ENCODE results near the gene WDR59.
A peak's percentile ranks its signal among the peaks of the same experiment; 100 is the strongest.
"Not testable (repeated sequence)": the region's sequence is repeated elsewhere in the genome, so short reads cannot be mapped to it uniquely, and the experiment has no call there.

WDR59 gene

DNA sequence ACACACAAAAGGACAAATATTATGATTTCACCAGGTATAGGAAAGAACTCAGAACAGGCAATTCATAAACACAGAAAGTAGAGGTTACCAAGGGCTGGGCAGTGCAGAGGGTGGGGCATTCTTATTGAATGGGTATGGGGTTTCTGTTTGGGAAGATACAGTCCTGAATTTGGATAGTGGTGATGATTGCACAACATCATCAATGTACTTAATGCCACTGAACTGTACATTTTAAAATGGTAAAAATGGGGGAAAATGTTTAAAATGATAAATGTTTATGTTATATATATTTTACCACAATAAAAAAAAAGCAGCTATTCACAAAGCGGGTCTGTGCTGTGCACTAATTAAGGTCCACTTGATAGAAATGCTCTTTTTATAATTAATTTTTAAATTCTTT lies 137.7 kb downstream of the WDR59 start:
- TF ChIP-seq SPI1 (IDR thresholded peaks at IDR 0.05; ENCODE audit: low read depth, low read length) = no peak
- TF ChIP-seq POLR2AphosphoS5 (IDR thresholded peaks at IDR 0.05; ENCODE audit: low read depth, low read length) = no peak
- TF ChIP-seq POU2F2 (IDR thresholded peaks at IDR 0.05; ENCODE audit: low read depth, low read length) = no peak
- no peak for TF ChIP-seq PAX5 (IDR thresholded peaks at IDR 0.05; ENCODE audit: insufficient read depth, low read length, severe bottlenecking)
- TF ChIP-seq POLR2A (IDR thresholded peaks at IDR 0.05; ENCODE audit: low read depth, low read length) = no peak
- TF ChIP-seq TAF1 (IDR thresholded peaks at IDR 0.05; ENCODE audit: low read depth, low read length) = no peak
- FAIRE-seq (no peak), DNase-seq (ENCODE audit: insufficient read length, low spot score) (no peak)

DNA sequence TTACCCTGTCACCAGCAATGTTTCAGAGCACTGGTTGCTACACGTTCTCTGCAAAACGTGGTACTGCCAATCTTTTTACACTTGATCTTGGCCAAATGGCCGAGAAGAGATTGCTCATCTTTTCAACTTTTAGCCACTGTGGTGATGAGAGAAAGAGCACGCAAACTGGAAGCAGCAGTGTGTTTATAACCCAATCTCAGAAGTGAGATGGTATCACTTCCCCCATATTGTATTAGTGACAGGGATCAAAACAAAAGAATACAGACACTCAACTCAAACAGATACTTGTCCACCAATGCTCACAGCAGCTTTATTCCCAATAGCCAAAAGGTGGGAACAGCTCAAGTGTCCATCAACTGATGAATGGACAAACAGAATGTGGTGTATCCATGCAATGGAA lies 138.2 kb downstream of the WDR59 start:
- DNase-seq (ENCODE audit: insufficient read length, low spot score) (no peak), FAIRE-seq (peak; percentile 47)
- TF ChIP-seq SPI1 (IDR thresholded peaks at IDR 0.05; ENCODE audit: low read depth, low read length) (peak; percentile 83), POU2F2 (IDR thresholded peaks at IDR 0.05; ENCODE audit: low read depth, low read length) (no peak), PAX5 (IDR thresholded peaks at IDR 0.05; ENCODE audit: insufficient read depth, low read length, severe bottlenecking) (no peak)

DNA sequence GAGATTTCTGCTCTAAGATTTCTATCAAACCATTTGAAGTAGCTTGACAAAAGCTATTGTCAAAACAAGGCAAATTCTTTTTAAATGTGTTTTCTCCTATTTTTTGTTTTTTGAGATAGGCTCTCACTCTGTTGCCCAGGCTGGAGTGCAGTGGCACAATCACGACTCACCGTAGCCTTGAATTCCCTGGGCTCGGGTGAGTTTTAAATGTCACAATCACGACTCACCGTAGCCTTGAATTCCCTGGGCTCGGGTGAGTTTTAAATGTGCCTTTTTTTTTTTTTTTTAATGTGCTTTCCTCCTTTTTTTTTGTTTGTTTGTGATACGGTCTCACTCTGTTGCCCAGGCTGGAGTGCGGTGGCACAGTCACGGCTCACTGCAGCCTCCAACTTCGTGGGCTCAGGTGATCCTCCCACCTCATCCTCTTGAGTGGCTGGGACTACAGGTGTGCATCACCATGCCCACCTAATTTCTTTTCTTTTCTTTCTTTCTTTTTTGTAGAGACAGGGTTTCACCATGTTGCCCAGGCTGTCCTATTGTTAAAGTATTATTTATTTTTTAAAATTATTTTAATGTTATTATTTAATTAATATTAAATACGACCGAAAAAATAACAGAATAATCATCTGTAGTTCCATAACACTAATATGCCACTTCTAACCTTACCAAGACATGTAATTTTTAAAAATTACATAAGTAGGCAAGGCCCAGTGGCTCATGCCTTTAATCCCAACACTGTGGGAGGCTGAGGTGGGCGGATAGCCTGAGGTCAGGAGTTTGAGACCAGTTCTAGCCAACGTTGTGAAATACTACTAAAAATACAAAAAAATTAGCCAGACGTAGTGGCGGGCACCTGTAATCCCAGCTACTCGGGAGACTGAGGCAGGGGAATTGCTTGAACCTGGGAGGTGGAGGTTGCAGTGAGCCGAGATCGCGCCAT lies 140.6 kb downstream of the WDR59 start:
- DNase-seq (ENCODE audit: insufficient read length, low spot score) (no peak), FAIRE-seq (no peak)
- TF ChIP-seq POLR2A (IDR thresholded peaks at IDR 0.05; ENCODE audit: low read depth, low read length) (no peak), POLR2AphosphoS5 (IDR thresholded peaks at IDR 0.05; ENCODE audit: low read depth, low read length) (no peak), POU2F2 (IDR thresholded peaks at IDR 0.05; ENCODE audit: low read depth, low read length) (no peak), SPI1 (IDR thresholded peaks at IDR 0.05; ENCODE audit: low read depth, low read length) (no peak), PAX5 (IDR thresholded peaks at IDR 0.05; ENCODE audit: insufficient read depth, low read length, severe bottlenecking) (no peak), TAF1 (IDR thresholded peaks at IDR 0.05; ENCODE audit: low read depth, low read length) (no peak)

DNA sequence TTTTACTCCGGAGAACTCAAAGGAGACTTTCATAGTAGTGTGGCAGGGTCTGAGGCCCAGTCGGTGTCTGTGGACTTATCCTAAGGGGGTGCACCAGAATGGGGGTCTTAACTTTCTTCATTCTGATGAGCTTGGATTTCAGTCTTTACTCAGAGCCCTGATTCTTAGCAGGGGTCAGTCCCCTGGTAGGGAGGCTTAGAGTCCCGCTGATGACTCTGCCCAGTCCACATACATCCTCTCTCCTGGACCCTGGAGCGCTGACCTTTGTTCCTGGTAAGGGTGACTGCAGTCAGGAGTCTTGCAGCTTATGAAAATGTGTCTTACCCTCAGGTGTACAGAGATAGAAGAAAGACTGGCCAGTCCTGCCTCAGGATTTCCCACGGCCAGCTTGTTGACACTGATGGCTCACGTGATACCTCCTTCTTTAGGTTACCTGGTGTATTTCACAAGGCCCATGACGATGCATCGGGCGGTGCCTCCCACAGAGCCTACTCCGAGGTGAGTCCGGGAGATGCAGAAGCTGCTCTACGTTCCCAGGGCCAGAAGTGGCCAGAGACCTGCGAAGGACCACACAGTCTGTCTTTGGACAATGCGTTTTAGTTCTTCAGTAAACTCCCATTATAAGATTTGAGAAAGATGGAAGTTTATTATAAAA lies 141.4 kb downstream of the WDR59 start:
- DNase-seq (ENCODE audit: insufficient read length, low spot score) = not testable (repeated sequence)
- peak; percentile 13 for FAIRE-seq

DNA sequence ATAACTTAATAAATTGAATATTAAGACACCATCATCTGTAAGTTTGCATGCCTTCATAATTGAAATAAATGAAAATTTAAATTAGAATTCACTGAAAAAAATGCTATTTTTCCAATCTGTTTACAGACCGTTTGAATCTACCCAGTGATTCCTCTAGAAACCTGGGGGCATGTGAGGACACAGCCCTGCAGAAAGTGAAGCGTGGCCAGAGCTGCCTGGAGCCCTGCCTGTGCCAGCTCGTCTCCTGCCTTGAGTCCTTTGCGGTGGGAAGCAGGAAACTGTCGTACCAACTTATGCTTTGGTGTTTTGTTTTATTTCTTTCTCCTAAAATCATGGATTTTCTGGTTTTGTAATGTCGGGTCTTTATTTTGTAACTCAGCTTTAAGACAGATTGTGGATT lies 142.5 kb downstream of the WDR59 start:
- no peak for FAIRE-seq

DNA sequence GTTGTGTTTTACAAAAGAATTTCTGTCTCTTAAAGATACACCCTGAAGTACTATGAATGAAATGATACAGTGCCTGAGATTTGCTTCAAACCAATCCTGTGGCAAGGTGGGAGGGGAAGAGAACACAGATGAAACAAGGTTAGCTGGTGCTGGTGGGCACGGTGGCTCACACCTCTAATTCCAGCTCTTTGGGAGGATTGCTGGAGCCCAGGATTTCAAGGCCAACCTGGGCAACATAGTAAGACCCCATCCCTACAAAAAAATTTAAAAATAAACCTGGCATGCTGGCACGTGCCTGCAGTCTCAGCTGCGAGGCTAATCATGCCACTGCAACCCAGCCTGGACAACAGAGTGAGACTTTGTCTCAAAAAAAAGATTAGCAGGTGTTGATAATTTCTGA lies 143.0 kb downstream of the WDR59 start:
- DNase-seq (ENCODE audit: insufficient read length, low spot score) = no peak
- TF ChIP-seq TAF1 (IDR thresholded peaks at IDR 0.05; ENCODE audit: low read depth, low read length) (no peak), POLR2A (IDR thresholded peaks at IDR 0.05; ENCODE audit: low read depth, low read length) (no peak), POLR2AphosphoS5 (IDR thresholded peaks at IDR 0.05; ENCODE audit: low read depth, low read length) (no peak), POU2F2 (IDR thresholded peaks at IDR 0.05; ENCODE audit: low read depth, low read length) (no peak), PAX5 (IDR thresholded peaks at IDR 0.05; ENCODE audit: insufficient read depth, low read length, severe bottlenecking) (no peak), SPI1 (IDR thresholded peaks at IDR 0.05; ENCODE audit: low read depth, low read length) (no peak)

More for the DNA sequence above, 142.5 kb downstream of the WDR59 start:
- TF ChIP-seq POU2F2 (IDR thresholded peaks at IDR 0.05; ENCODE audit: low read depth, low read length) (no peak), PAX5 (IDR thresholded peaks at IDR 0.05; ENCODE audit: insufficient read depth, low read length, severe bottlenecking) (no peak), TAF1 (IDR thresholded peaks at IDR 0.05; ENCODE audit: low read depth, low read length) (no peak), POLR2AphosphoS5 (IDR thresholded peaks at IDR 0.05; ENCODE audit: low read depth, low read length) (no peak), POLR2A (IDR thresholded peaks at IDR 0.05; ENCODE audit: low read depth, low read length) (no peak), SPI1 (IDR thresholded peaks at IDR 0.05; ENCODE audit: low read depth, low read length) (no peak)
- no peak for DNase-seq (ENCODE audit: insufficient read length, low spot score)

DNA sequence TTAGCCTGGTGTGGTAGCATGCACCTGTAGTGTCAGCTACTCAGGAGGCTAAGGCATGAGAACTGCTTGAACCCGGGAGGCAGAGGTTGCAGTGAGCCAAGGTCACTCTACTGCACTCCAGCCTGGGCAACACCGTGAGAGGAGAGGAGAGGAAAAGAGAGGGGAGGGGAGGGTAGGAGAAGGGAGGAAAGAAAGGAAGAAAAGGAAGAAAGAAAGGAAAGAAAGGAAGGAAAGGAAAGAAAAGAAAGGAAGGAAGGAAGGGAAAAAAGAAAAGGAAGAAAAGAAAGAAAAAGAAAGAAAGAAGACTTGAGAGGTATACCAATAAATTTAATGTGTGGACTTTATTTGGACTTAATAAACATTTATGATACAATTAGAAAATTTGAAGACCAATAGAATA lies 143.5 kb downstream of the WDR59 start:
- TF ChIP-seq PAX5 (IDR thresholded peaks at IDR 0.05; ENCODE audit: insufficient read depth, low read length, severe bottlenecking) (no peak), SPI1 (IDR thresholded peaks at IDR 0.05; ENCODE audit: low read depth, low read length) (no peak), POU2F2 (IDR thresholded peaks at IDR 0.05; ENCODE audit: low read depth, low read length) (no peak), TAF1 (IDR thresholded peaks at IDR 0.05; ENCODE audit: low read depth, low read length) (no peak), POLR2AphosphoS5 (IDR thresholded peaks at IDR 0.05; ENCODE audit: low read depth, low read length) (no peak), POLR2A (IDR thresholded peaks at IDR 0.05; ENCODE audit: low read depth, low read length) (no peak)
- DNase-seq (ENCODE audit: insufficient read length, low spot score) = no peak
- FAIRE-seq = no peak

More for the DNA sequence above, 143.0 kb downstream of the WDR59 start:
- no peak for FAIRE-seq

DNA sequence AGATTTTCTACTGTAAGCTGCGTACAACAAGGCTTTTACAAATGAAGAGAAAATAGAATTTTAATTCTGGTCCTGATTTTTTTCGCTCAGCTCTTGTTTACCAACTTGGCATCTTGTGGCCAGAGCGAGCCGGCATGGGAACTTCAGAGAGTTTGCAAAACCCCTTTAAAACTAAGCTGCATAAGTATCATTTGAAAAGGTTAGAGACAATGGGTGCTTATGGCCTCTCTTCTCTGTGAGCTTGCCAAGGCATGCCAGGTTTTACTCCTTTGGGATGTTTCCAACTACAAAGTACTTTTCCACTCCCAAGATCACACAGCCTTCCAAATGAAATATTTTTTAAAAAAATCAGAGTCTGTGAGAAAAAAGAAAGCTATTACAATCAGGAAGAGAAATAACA lies 147.9 kb downstream of the WDR59 start:
- no peak for FAIRE-seq
- TF ChIP-seq TAF1 (IDR thresholded peaks at IDR 0.05; ENCODE audit: low read depth, low read length) (no peak), POLR2A (IDR thresholded peaks at IDR 0.05; ENCODE audit: low read depth, low read length) (no peak), PAX5 (IDR thresholded peaks at IDR 0.05; ENCODE audit: insufficient read depth, low read length, severe bottlenecking) (no peak), SPI1 (IDR thresholded peaks at IDR 0.05; ENCODE audit: low read depth, low read length) (no peak), POU2F2 (IDR thresholded peaks at IDR 0.05; ENCODE audit: low read depth, low read length) (no peak), POLR2AphosphoS5 (IDR thresholded peaks at IDR 0.05; ENCODE audit: low read depth, low read length) (no peak)
- DNase-seq (ENCODE audit: insufficient read length, low spot score) = no peak

DNA sequence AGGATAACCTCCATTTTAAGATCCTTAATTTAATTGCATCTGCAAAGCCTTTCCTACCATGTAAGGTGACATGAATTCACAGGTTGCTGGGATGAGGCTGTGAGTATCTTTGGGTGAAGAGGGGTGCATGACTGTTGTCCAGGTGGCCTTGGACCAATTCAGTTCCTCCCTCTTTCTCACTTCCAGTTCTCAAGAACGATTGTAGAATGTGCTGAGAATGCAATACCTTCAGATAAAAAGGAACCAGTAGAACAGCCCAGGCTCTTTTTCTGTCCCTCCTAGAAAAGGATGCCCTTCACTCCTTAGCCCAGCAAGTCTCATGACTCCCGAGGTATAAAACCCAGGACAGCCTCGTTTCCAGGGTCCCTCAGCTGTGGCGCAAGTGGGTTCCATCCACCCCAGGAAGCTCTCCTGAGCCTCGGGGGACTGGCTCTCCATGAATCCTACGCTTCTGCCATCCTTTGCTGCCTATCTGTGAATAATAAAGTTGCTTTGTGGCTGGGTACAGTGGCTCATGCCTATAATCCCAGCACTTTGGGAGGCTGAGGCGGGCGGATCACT lies 148.7 kb downstream of the WDR59 start:
- no peak for TF ChIP-seq POLR2AphosphoS5 (IDR thresholded peaks at IDR 0.05; ENCODE audit: low read depth, low read length)
- TF ChIP-seq SPI1 (IDR thresholded peaks at IDR 0.05; ENCODE audit: low read depth, low read length) = no peak
- no peak for TF ChIP-seq POU2F2 (IDR thresholded peaks at IDR 0.05; ENCODE audit: low read depth, low read length)
- no peak for FAIRE-seq
- no peak for DNase-seq (ENCODE audit: insufficient read length, low spot score)
